HL-60 (cell line): ENCODE measurements around the gene RAB32.

ENCODE experiments used
- DNase-seq, 2 experiments: peaks; one replicate each; pipeline ENCODE4 v3.0.0-alpha.2; 2010 to 2020; ENCODE audit warnings: low read depth in 1 of 2, low spot score in 1 of 2
- H3K27ac ChIP-seq: fragments of 250-450 bp; sonication (Bioruptor Pico); replicated peaks from 2 replicates; pipeline ENCODE4 v1.5.1; 2020; ENCODE audit warnings: mild to moderate bottlenecking, moderate library complexity
- H3K27me3 ChIP-seq: fragments of 250-450 bp; sonication (Bioruptor Pico); 2 replicates; pipeline ENCODE4 v1.5.1; 2021; ENCODE audit warnings: mild to moderate bottlenecking, moderate library complexity; ENCODE audit not compliant: insufficient read depth, poor library complexity, severe bottlenecking
- H3K4me3 ChIP-seq: replicated peaks from 2 replicates; pipeline ENCODE4 v1.5.1; 2011; ENCODE audit warnings: mild to moderate bottlenecking, control low read depth, low read length; ENCODE audit not compliant: insufficient read depth
- GABPA ChIP-seq: IDR thresholded peaks from 2 replicates; pipeline ENCODE4 v1.6.1; 2012; ENCODE audit warnings: low read depth
- POLR2AphosphoS5 ChIP-seq: IDR thresholded peaks from 2 replicates; pipeline ENCODE4 v1.6.1; 2012; ENCODE audit warnings: low read depth
- SPI1 ChIP-seq: IDR thresholded peaks from 2 replicates; pipeline ENCODE4 v1.6.1; 2012; ENCODE audit warnings: low read depth, mild to moderate bottlenecking, borderline replicate concordance
- TF ChIP-seq, protein P1 (sequence below): IDR thresholded peaks from one replicate; pipeline ENCODE4 v1.5.1; 2011; ENCODE audit warnings: low read length, control low read depth, inconsistent platforms; ENCODE audit not compliant: insufficient read depth
- TF ChIP-seq, protein P2 (sequence below): IDR thresholded peaks from 2 replicates; pipeline ENCODE4 v1.6.1; 2012; ENCODE audit warnings: low read depth; ENCODE audit not compliant: insufficient replicate concordance

RAB32 gene

DNA sequence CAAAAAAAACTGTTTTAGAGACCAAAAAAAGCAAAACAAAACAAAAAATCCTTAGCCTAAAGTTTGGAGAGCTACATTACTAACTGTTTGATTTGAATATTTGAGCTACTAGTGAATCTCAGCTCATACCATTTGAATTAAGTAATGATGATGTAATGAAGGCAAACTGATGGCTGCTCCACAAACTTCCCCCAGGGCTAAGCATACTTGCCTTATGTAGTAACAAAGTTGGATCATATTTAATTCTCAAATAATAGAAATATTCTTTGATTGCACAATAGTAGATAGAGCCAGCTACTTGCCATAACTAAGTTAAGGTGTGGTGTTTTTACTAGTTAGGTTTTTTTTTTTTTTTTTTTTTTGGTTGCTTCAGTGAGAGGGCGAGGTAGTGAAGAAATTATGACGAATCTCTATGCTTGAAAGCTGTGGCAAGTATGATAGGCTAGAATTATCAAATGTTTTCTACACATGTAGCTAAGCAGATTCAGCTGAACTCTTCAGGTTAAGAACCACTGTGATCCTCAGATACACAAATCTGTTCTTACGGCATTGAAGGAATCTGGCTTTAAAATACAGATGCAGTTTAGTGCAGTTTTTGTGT lies 2.9 kb downstream of the RAB32 start:
- H3K27ac ChIP-seq, result peak overlapping the region; percentile 88
- TF ChIP-seq, protein P1, sequence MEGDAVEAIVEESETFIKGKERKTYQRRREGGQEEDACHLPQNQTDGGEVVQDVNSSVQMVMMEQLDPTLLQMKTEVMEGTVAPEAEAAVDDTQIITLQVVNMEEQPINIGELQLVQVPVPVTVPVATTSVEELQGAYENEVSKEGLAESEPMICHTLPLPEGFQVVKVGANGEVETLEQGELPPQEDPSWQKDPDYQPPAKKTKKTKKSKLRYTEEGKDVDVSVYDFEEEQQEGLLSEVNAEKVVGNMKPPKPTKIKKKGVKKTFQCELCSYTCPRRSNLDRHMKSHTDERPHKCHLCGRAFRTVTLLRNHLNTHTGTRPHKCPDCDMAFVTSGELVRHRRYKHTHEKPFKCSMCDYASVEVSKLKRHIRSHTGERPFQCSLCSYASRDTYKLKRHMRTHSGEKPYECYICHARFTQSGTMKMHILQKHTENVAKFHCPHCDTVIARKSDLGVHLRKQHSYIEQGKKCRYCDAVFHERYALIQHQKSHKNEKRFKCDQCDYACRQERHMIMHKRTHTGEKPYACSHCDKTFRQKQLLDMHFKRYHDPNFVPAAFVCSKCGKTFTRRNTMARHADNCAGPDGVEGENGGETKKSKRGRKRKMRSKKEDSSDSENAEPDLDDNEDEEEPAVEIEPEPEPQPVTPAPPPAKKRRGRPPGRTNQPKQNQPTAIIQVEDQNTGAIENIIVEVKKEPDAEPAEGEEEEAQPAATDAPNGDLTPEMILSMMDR, result no peak
- TF ChIP-seq GABPA, result no peak
- TF ChIP-seq, protein P2, sequence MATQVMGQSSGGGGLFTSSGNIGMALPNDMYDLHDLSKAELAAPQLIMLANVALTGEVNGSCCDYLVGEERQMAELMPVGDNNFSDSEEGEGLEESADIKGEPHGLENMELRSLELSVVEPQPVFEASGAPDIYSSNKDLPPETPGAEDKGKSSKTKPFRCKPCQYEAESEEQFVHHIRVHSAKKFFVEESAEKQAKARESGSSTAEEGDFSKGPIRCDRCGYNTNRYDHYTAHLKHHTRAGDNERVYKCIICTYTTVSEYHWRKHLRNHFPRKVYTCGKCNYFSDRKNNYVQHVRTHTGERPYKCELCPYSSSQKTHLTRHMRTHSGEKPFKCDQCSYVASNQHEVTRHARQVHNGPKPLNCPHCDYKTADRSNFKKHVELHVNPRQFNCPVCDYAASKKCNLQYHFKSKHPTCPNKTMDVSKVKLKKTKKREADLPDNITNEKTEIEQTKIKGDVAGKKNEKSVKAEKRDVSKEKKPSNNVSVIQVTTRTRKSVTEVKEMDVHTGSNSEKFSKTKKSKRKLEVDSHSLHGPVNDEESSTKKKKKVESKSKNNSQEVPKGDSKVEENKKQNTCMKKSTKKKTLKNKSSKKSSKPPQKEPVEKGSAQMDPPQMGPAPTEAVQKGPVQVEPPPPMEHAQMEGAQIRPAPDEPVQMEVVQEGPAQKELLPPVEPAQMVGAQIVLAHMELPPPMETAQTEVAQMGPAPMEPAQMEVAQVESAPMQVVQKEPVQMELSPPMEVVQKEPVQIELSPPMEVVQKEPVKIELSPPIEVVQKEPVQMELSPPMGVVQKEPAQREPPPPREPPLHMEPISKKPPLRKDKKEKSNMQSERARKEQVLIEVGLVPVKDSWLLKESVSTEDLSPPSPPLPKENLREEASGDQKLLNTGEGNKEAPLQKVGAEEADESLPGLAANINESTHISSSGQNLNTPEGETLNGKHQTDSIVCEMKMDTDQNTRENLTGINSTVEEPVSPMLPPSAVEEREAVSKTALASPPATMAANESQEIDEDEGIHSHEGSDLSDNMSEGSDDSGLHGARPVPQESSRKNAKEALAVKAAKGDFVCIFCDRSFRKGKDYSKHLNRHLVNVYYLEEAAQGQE, result no peak
- no peak for TF ChIP-seq SPI1
- no peak for TF ChIP-seq POLR2AphosphoS5
- peak overlapping the region; percentile 17 for H3K4me3 ChIP-seq
- H3K27me3 ChIP-seq, result no peaks in the 10 kb centered on the region
- peak in 1 of 2 experiments; percentile 58 for DNase-seq

DNA sequence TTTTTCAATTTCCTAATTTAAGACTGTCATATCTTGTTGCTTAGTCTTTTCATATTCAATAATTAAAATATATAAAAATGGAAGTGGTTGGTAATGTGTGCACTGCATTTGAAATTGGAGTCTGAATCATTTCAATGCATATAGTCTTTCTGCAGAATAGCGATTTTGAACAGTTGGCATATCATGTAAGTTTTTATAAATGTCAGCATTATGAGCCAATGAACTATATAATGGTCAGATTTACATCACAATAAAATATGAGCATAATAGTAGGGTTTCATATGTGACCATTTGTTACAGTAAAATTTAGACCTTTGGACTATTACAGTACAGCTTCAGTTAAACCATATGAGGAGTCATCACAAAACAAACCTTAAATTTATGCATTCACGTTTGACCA lies 4.3 kb downstream of the RAB32 start:
- no peaks in the 10 kb centered on the region for H3K27me3 ChIP-seq
- H3K4me3 ChIP-seq, result no peak overlapping the region
- DNase-seq, result no peak
- TF ChIP-seq, protein P2, result no peak
- no peak for TF ChIP-seq POLR2AphosphoS5
- no peak for TF ChIP-seq SPI1
- H3K27ac ChIP-seq, result no peak overlapping the region

DNA sequence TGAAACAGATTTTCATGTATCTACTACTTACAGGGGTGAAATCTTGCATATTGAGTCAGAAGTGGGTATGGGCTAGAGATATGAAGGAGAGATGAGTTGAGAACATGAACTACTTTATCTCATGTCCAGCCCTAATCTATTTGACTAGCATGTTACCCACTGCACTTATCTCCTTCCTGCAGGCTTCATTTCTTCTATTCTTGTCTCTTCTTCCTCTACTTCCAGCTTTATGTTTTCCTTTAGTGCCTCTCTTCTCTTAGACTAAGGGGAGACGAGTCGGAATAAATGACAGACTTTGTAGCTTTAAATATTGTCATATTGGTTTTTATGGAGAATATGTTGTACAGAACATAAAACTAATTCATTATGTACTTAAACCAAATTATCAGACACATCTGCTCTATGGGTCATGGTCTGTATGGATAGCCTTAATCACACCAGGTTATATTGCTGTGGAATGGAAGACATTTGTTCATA lies 5.3 kb downstream of the RAB32 start:
- DNase-seq, result no peak
- H3K4me3 ChIP-seq, result no peak overlapping the region
- TF ChIP-seq SPI1 (no peak), POLR2AphosphoS5 (no peak), GABPA (no peak)
- TF ChIP-seq, protein P2, result no peak
- TF ChIP-seq, protein P1, result no peak
- H3K27ac ChIP-seq, result no peak overlapping the region
- H3K27me3 ChIP-seq, result no peaks in the 10 kb centered on the region
